Fibroblast of villous mesenchyme (primary cell): ENCODE data around the gene EFNB1. TPM values are rescaled to one million over a fixed set of nuclear protein-coding genes. Genes with fewer than 3 reads are reported as not detected.

Experiments
- DNase-seq: peaks from one replicate; pipeline ENCODE4 v3.0.0-alpha.2; 2010; ENCODE audit warnings: low read depth
- H3K4me3 ChIP-seq: 2 replicates; pipeline ENCODE4 v1.5.1; 2011; ENCODE audit warnings: low read depth, mild to moderate bottlenecking, low read length
- CTCF ChIP-seq: IDR thresholded peaks from 2 replicates; pipeline ENCODE4 v1.5.1; 2012; ENCODE audit warnings: low read depth, mild to moderate bottlenecking, low read length; ENCODE audit not compliant: insufficient read depth
- total RNA-seq: library from RNA; depleted of rRNA; stranded (reverse); fragments of >200 nt; gene quantifications from 2 replicates; pipeline ENCODE4 v1.2.3, GENCODE V29; 2012

The EFNB1 gene
- total RNA-seq, 1 donor = 24.6 TPM

- no peak for DNase-seq
- TF ChIP-seq CTCF = no peak
Measured at GRCh38 chrX:68846536-68846935, 17.7 kb downstream of the EFNB1 start.

GRCh38 chrX:68847172-68847571, 18.4 kb downstream of the EFNB1 start:
- no peak for DNase-seq
- no peak overlapping the region for H3K4me3 ChIP-seq
- TF ChIP-seq CTCF = no peak

More at GRCh38 chrX:68846536-68846935, 17.7 kb downstream of the EFNB1 start:
- no peak overlapping the region for H3K4me3 ChIP-seq

- H3K4me3 ChIP-seq = no peak overlapping the region
- TF ChIP-seq CTCF = no peak
- DNase-seq = no peak
Measured at GRCh38 chrX:68848189-68848940, 19.5 kb downstream of the EFNB1 start.

GRCh38 chrX:68851082-68851481, 22.3 kb downstream of the EFNB1 start:
- no peak for TF ChIP-seq CTCF
- no peak overlapping the region for H3K4me3 ChIP-seq
- DNase-seq = no peak

- DNase-seq = no peak
- TF ChIP-seq CTCF = no peak
- no peak overlapping the region for H3K4me3 ChIP-seq
Measured at GRCh38 chrX:68852046-68852445, 23.2 kb downstream of the EFNB1 start.

GRCh38 chrX:68853665-68854251, 24.9 kb downstream of the EFNB1 start:
- no peak for TF ChIP-seq CTCF
- no peak overlapping the region for H3K4me3 ChIP-seq
- DNase-seq = no peak
